H1 (cell line): ENCODE data around the gene KRT35. TPM values are rescaled to one million over a fixed set of nuclear protein-coding genes. Genes with fewer than 3 reads are reported as not detected.

Source experiments
- CTCF ChIA-PET: fragments of 300-600 bp; sonication (Branson Sonifier 250); formaldehyde crosslinking; loops from one replicate; lab custom pipeline; 2021; ENCODE audit not compliant: partially characterized antibody; lab: Charles Lee
- POLR2A ChIA-PET: fragments of 300-600 bp; sonication (Branson Sonifier 250); formaldehyde crosslinking; loops from one replicate; lab custom pipeline; 2021; ENCODE audit warnings: inconsistent platforms; ENCODE audit not compliant: partially characterized antibody; lab: Charles Lee
- DNase-seq, 2 experiments: peaks; one replicate each; pipeline versions ENCODE4 v3.0.0 to v3.0.0-alpha.2; 2010 to 2022; ENCODE audit warnings: low spot score in 2 of 2, low read depth in 1 of 2, mixed read lengths in 1 of 2
- FAIRE-seq: peaks from 2 replicates; lab custom pipeline; 2011; peaks lifted over from hg19 to GRCh38; lab: Jason Lieb, UNC
- H2AFZ ChIP-seq: 2 replicates; pipeline ENCODE4 v1.8.1; 2012; ENCODE audit warnings: low read length, inconsistent platforms
- H2AK5ac ChIP-seq: 2 replicates; pipeline ENCODE4 v1.6.1; 2013; ENCODE audit warnings: low read depth, low read length
- H2BK120ac ChIP-seq: replicated peaks from 2 replicates; pipeline ENCODE3; 2013; ENCODE audit warnings: low read depth, low read length, inconsistent platforms
- H2BK12ac ChIP-seq: 2 replicates; pipeline ENCODE4 v1.6.1; 2013; ENCODE audit warnings: low read depth, low read length
- H2BK15ac ChIP-seq: 2 replicates; pipeline ENCODE4 v1.6.1; 2013; ENCODE audit warnings: low read length
- H2BK20ac ChIP-seq: 2 replicates; pipeline ENCODE4 v1.6.1; 2013; ENCODE audit warnings: low read length
- H2BK5ac ChIP-seq: 2 replicates; pipeline ENCODE4 v1.6.1; 2013; ENCODE audit warnings: low read depth, low read length
- H3K14ac ChIP-seq: 2 replicates; pipeline ENCODE4 v1.6.1; 2013; ENCODE audit warnings: inconsistent platforms; ENCODE audit not compliant: insufficient read length
- H3K18ac ChIP-seq: 2 replicates; pipeline ENCODE4 v1.6.1; 2013; ENCODE audit warnings: low read length; ENCODE audit errors: extremely low read depth
- H3K23ac ChIP-seq: 2 replicates; pipeline ENCODE4 v1.6.1; 2013; ENCODE audit warnings: inconsistent platforms; ENCODE audit not compliant: insufficient read length
- H3K23me2 ChIP-seq: 2 replicates; pipeline ENCODE4 v1.6.1; 2013; ENCODE audit warnings: low read depth, low read length
- H3K27ac ChIP-seq: 2 replicates; pipeline ENCODE4 v1.6.1; 2011; ENCODE audit warnings: low read depth, low read length, inconsistent platforms
- H3K27me3 ChIP-seq, 4 experiments: replicated peaks in 1 of 4; 1 replicate in 1 of 4; 2 replicates in 3 of 4; pipeline versions ENCODE4 v1.6.1 to v1.8.1; 2011 to 2013; ENCODE audit warnings: low read length in 3 of 4, mild to moderate bottlenecking in 3 of 4, inconsistent platforms in 2 of 4, mixed read lengths in 2 of 4, moderate library complexity in 1 of 4; ENCODE audit not compliant: control insufficient read depth in 3 of 4, insufficient read depth in 3 of 4; ENCODE audit errors: extremely low read depth in 1 of 4
- H3K36me3 ChIP-seq, 4 experiments: 2 replicates each; pipeline versions ENCODE4 v1.6.1 to v1.8.1; 2011 to 2013; ENCODE audit warnings: mild to moderate bottlenecking in 4 of 4, low read length in 3 of 4, moderate library complexity in 2 of 4, control low read depth in 1 of 4, inconsistent platforms in 1 of 4; ENCODE audit not compliant: insufficient read depth in 4 of 4, control insufficient read depth in 2 of 4
- H3K4ac ChIP-seq: replicated peaks from 2 replicates; pipeline ENCODE3; 2013; ENCODE audit warnings: low read length, low read depth, mixed read lengths, inconsistent platforms; ENCODE audit not compliant: insufficient read length
- H3K4me1 ChIP-seq, 4 experiments: replicated peaks in 1 of 4; 1 replicate in 1 of 4; 2 replicates in 3 of 4; pipeline versions ENCODE4 v1.6.1 to v1.8.1; 2011 to 2013; ENCODE audit warnings: low read length in 3 of 4, inconsistent platforms in 2 of 4, mixed read lengths in 1 of 4; ENCODE audit not compliant: insufficient read depth in 4 of 4, control insufficient read depth in 3 of 4
- H3K4me2 ChIP-seq, 2 experiments: 2 replicates each; pipeline versions ENCODE4 v1.6.1 to v1.8.1; 2011 to 2013; ENCODE audit warnings: low read depth in 2 of 2, low read length in 2 of 2, control low read depth in 1 of 2, inconsistent platforms in 1 of 2, mild to moderate bottlenecking in 1 of 2; ENCODE audit not compliant: insufficient read depth in 1 of 2
- H3K4me3 ChIP-seq, 4 experiments: fragments of 200-600, 300-600 bp in 1 of 4; sonication (generic), shearing (Covaris generic), sonication (Bioruptor Twin) in 1 of 4; 2 replicates each; pipeline versions ENCODE4 v1.5.1 to v1.8.1; 2011 to 2016; ENCODE audit warnings: low read length in 4 of 4, low read depth in 3 of 4, control low read depth in 2 of 4, inconsistent platforms in 2 of 4, mild to moderate bottlenecking in 2 of 4, mixed read lengths in 1 of 4, moderate library complexity in 1 of 4; ENCODE audit not compliant: insufficient read depth in 2 of 4; ENCODE audit errors: extremely low read depth in 1 of 4
- H3K56ac ChIP-seq: replicated peaks from 2 replicates; pipeline ENCODE3; 2013; ENCODE audit warnings: low read depth, mild to moderate bottlenecking, mixed read lengths, low read length, inconsistent platforms; ENCODE audit not compliant: insufficient read length
- H3K79me1 ChIP-seq: 2 replicates; pipeline ENCODE4 v1.6.1; 2013; ENCODE audit warnings: low read depth, low read length, control low read depth
- H3K79me2 ChIP-seq, 2 experiments: 2 replicates each; pipeline versions ENCODE4 v1.6.1 to v1.8.1; 2012 to 2013; ENCODE audit warnings: low read length in 2 of 2, mild to moderate bottlenecking in 2 of 2, inconsistent platforms in 1 of 2; ENCODE audit not compliant: insufficient read depth in 2 of 2, control insufficient read depth in 1 of 2
- H3K9ac ChIP-seq, 4 experiments: replicated peaks in 1 of 4; 1 replicate in 1 of 4; 2 replicates in 3 of 4; pipeline versions ENCODE4 v1.6.1 to v1.8.1; 2011 to 2013; ENCODE audit warnings: low read depth in 3 of 4, low read length in 3 of 4, control low read depth in 2 of 4, mild to moderate bottlenecking in 2 of 4, moderate library complexity in 2 of 4, inconsistent platforms in 1 of 4; ENCODE audit errors: extremely low read depth in 1 of 4
- H3K9me3 ChIP-seq, 2 experiments: 2 replicates each; pipeline versions ENCODE4 v1.6.1 to v1.8.1; 2012 to 2013; ENCODE audit warnings: mild to moderate bottlenecking in 2 of 2, moderate library complexity in 2 of 2, control low read depth in 1 of 2, inconsistent platforms in 1 of 2, low read depth in 1 of 2, low read length in 1 of 2, mixed read lengths in 1 of 2; ENCODE audit not compliant: insufficient read depth in 2 of 2
- H4K20me1 ChIP-seq, 2 experiments: replicated peaks in 1 of 2; 2 replicates each; pipeline versions ENCODE3 to v1.8.1; 2011 to 2013; ENCODE audit warnings: inconsistent platforms in 2 of 2, low read length in 2 of 2, mild to moderate bottlenecking in 1 of 2; ENCODE audit not compliant: insufficient read depth in 2 of 2, control insufficient read depth in 1 of 2
- H4K5ac ChIP-seq: 2 replicates; pipeline ENCODE4 v1.6.1; 2013; ENCODE audit warnings: low read length, low read depth, mixed read lengths, inconsistent platforms; ENCODE audit not compliant: insufficient read length
- H4K8ac ChIP-seq: 2 replicates; pipeline ENCODE4 v1.8.0; 2013; ENCODE audit warnings: mild to moderate bottlenecking, moderate library complexity, low read length, inconsistent platforms; ENCODE audit not compliant: insufficient read depth; ENCODE audit errors: extremely low read depth
- H4K91ac ChIP-seq: replicated peaks from 2 replicates; pipeline ENCODE3; 2013; ENCODE audit warnings: low read length, mixed read lengths, inconsistent platforms; ENCODE audit not compliant: insufficient read length
- NRF1 ChIP-seq: IDR thresholded peaks from 2 replicates; pipeline ENCODE4 v1.6.1; 2011; ENCODE audit warnings: mild to moderate bottlenecking, low read depth, low read length, improper control_type of control experiment
- PHF8 ChIP-seq: fragments of 200-600 bp; sonication (generic); conservative IDR thresholded peaks from 2 replicates; pipeline ENCODE4 v1.7.1; 2012; ENCODE audit warnings: low read depth, mild to moderate bottlenecking, inconsistent platforms, low read length, moderate library complexity
- SIN3A ChIP-seq, 2 experiments: IDR thresholded peaks in 1 of 2; conservative IDR thresholded peaks in 1 of 2; 2 replicates each; pipeline ENCODE4 v1.6.1; 2011 to 2012; ENCODE audit warnings: low read length in 2 of 2, improper control_type of control experiment in 1 of 2, low read depth in 1 of 2, mild to moderate bottlenecking in 1 of 2
- SIRT6 ChIP-seq: IDR thresholded peaks from one replicate; pipeline ENCODE4 v1.7.1; 2012; ENCODE audit warnings: low read length, inconsistent platforms
- SIX5 ChIP-seq: IDR thresholded peaks from 2 replicates; pipeline ENCODE4 v1.6.1; 2011; ENCODE audit warnings: mild to moderate bottlenecking, low read depth, low read length
- ZNF274 ChIP-seq: IDR thresholded peaks from 2 replicates; pipeline ENCODE4 v1.7.0; 2012; ENCODE audit warnings: low read length, borderline replicate concordance; ENCODE audit errors: extremely low read depth
- polyA plus RNA-seq, 7 experiments: library from polyadenylated mRNA; depleted of rRNA in 3 of 7; stranded (reverse) in 5 of 7; unstranded in 2 of 7; fragments of >200 nt in 5 of 7; fragments of 200-250 nt in 2 of 7; gene quantifications; 1 replicate in 5 of 7; 2 replicates in 1 of 7; 4 replicates in 1 of 7; pipeline versions ENCODE4 v1.2.1 to v1.2.3, GENCODE V29; 2011 to 2013; ENCODE audit warnings: missing spikeins in 2 of 7, mixed read lengths in 2 of 7
- total RNA-seq: library from RNA; stranded (reverse); fragmentation: NEBNext Ultra II Directional; extraction: Animal tissue kit (Norgen Biotek cat#: 25700); gene quantifications from 2 replicates; pipeline ENCODE4 v1.2.1, GENCODE V29; 2021

Gene KRT35
- total and polyA plus RNA-seq, 2 of the 8 experiments (the other 6 are each of a cell fraction or from before 2014, with no cell fraction given): not detected

- Histone ChIP-seq H4K5ac (no peak overlapping the region), H3K4me1 (no peaks in the 10 kb centered on the region), H3K23ac (no peak overlapping the region), H3K79me2 (no peaks in the 10 kb centered on the region), H2BK120ac (no peak overlapping the region), H3K4me2 (no peak overlapping the region), H4K20me1 (no peaks in the 10 kb centered on the region), H2AFZ (no peak overlapping the region), H2AK5ac (no peak overlapping the region)
- FAIRE-seq: no peak
- POLR2A ChIA-PET: no interaction called here
- TF ChIP-seq ZNF274 (no peak), PHF8 (no peak), SIN3A (conservative IDR thresholded peaks at IDR 0.05 in 1 of 2, IDR thresholded peaks at IDR 0.05 in 1 of 2; ENCODE audit: low read depth in 1 of 2, low read length in 2 of 2) (no peak), NRF1 (no peak), SIX5 (no peak), SIRT6 (no peak)
- TF ChIP-seq, all 59 proteins: peak for 0
- H3K27ac ChIP-seq: no peak overlapping the region
- H2BK20ac ChIP-seq: no peak overlapping the region
- H4K91ac ChIP-seq: no peak overlapping the region
- H3K56ac ChIP-seq: no peak overlapping the region
- H3K4me3 ChIP-seq: no peak overlapping the region
- H4K8ac ChIP-seq: no peak overlapping the region
- H3K27me3 ChIP-seq: no peaks in the 10 kb centered on the region
- no peak overlapping the region for H3K14ac ChIP-seq
- H3K36me3 ChIP-seq: no peaks in the 10 kb centered on the region
- H2BK15ac ChIP-seq: no peak overlapping the region
- H2BK5ac ChIP-seq: no peak overlapping the region
- no peaks in the 10 kb centered on the region; a peak in 1 of 4 replicates for H3K9me3 ChIP-seq
- H3K18ac ChIP-seq: no peak overlapping the region
- H3K79me1 ChIP-seq: no peaks in the 10 kb centered on the region
- H2BK12ac ChIP-seq: no peak overlapping the region
- CTCF ChIA-PET: interaction anchor here (0.6 to 1.0 kb wide), 3 partner anchors 11 to 673 kb away, joined by 3 to 4 read pairs (median 3); no protein-coding TSS in a partner anchor
- H3K9ac ChIP-seq: no peak overlapping the region
- no peak for DNase-seq
- no peak overlapping the region for H3K4ac ChIP-seq
- no peaks in the 10 kb centered on the region for H3K23me2 ChIP-seq
Measured at GRCh38 chr17:41468346-41468745, 12.6 kb downstream of the KRT35 start.
